CD4-positive, alpha-beta memory T cell (primary cell): ENCODE measurements around the gene TSG101. TPM values are rescaled to one million over a fixed set of nuclear protein-coding genes. Genes with fewer than 3 reads are reported as not detected.

Experiments
- CTCF ChIA-PET: fragments of 350-600 bp; sonication (Branson Sonifier 250); formaldehyde crosslinking; loops from one replicate; lab custom pipeline; 2021; ENCODE audit warnings: inconsistent platforms; ENCODE audit not compliant: partially characterized antibody; lab: Charles Lee
- POLR2A ChIA-PET: fragments of 350-600 bp; sonication (Branson Sonifier 250); formaldehyde crosslinking; loops from one replicate; lab custom pipeline; 2021; ENCODE audit not compliant: partially characterized antibody; lab: Charles Lee
- DNase-seq, 5 donors: peaks; one replicate each; pipeline versions ENCODE4 v3.0.0 to v3.0.0-alpha.2; 2020 to 2022; ENCODE audit warnings: mixed read lengths in 1 of 5
- H3K27ac ChIP-seq: one replicate; pipeline ENCODE4 v1.7.0; 2013; ENCODE audit warnings: low read depth, low read length
- H3K27me3 ChIP-seq: 2 replicates; pipeline ENCODE4 v1.7.0; 2013; ENCODE audit warnings: mild to moderate bottlenecking, low read length, moderate library complexity; ENCODE audit not compliant: insufficient read depth
- H3K36me3 ChIP-seq: 2 replicates; pipeline ENCODE4 v1.7.0; 2013; ENCODE audit warnings: mild to moderate bottlenecking, low read length, moderate library complexity; ENCODE audit not compliant: insufficient read depth
- H3K4me1 ChIP-seq: 2 replicates; pipeline ENCODE4 v1.7.0; 2013; ENCODE audit warnings: mild to moderate bottlenecking, low read length, moderate library complexity; ENCODE audit not compliant: insufficient read depth
- H3K4me3 ChIP-seq, 2 donors: one replicate each; pipeline ENCODE4 v1.7.0; 2013; ENCODE audit warnings: low read length in 2 of 2, mild to moderate bottlenecking in 1 of 2
- H3K9me3 ChIP-seq, 2 donors: one replicate each; pipeline ENCODE4 v1.7.0; 2013; ENCODE audit warnings: low read length in 2 of 2, control low read depth in 1 of 2; ENCODE audit not compliant: control insufficient read depth in 1 of 2
- H3K27ac Mint-ChIP-seq, 7 donors: one replicate each; pipeline ENCODE4 v1.8.0; 2020 to 2021; ENCODE audit warnings: mixed read lengths in 7 of 7, mild to moderate bottlenecking in 6 of 7, inconsistent platforms in 3 of 7, moderate library complexity in 3 of 7
- H3K27me3 Mint-ChIP-seq, 2 donors: one replicate each; pipeline ENCODE4 v1.8.0; 2020 to 2021; ENCODE audit warnings: mixed read lengths in 2 of 2
- H3K36me3 Mint-ChIP-seq, 2 donors: one replicate each; pipeline ENCODE4 v1.8.0; 2020 to 2021; ENCODE audit warnings: mixed read lengths in 2 of 2, inconsistent platforms in 1 of 2, mild to moderate bottlenecking in 1 of 2
- H3K4me1 Mint-ChIP-seq, 4 donors: one replicate each; pipeline ENCODE4 v1.8.0; 2020 to 2021; ENCODE audit warnings: mixed read lengths in 4 of 4, mild to moderate bottlenecking in 1 of 4
- H3K4me3 Mint-ChIP-seq, 8 donors: one replicate each; pipeline ENCODE4 v1.8.0; 2020 to 2021; ENCODE audit warnings: mixed read lengths in 8 of 8, mild to moderate bottlenecking in 7 of 8, moderate library complexity in 6 of 8, inconsistent platforms in 3 of 8
- H3K9me3 Mint-ChIP-seq, 8 donors: one replicate each; pipeline ENCODE4 v1.8.0; 2020 to 2021; ENCODE audit warnings: mixed read lengths in 8 of 8, mild to moderate bottlenecking in 5 of 8, inconsistent platforms in 3 of 8, moderate library complexity in 1 of 8
- intact Hi-C: fragments of 100-400 bp; cut with micrococcal nuclease; formaldehyde crosslinking; loops from one replicate; pipeline ENCODE4 v1.15.1; 2023
- polyA plus RNA-seq, 2 donors: library from polyadenylated mRNA; unstranded; fragments of 300-500 nt; fragmentation: Illumina TruSeq; gene quantifications; one replicate each; pipeline ENCODE4 v1.2.3, GENCODE V29; 2021
- total RNA-seq, 2 experiments: library from RNA; stranded (reverse); gene quantifications; one replicate each; pipeline ENCODE4 v1.2.3, GENCODE V29; 2021

The TSG101 gene
- total and polyA plus RNA-seq, 4 experiments from 2014 or later = 40.0 to 64.2 (median 50.3) TPM

DNA sequence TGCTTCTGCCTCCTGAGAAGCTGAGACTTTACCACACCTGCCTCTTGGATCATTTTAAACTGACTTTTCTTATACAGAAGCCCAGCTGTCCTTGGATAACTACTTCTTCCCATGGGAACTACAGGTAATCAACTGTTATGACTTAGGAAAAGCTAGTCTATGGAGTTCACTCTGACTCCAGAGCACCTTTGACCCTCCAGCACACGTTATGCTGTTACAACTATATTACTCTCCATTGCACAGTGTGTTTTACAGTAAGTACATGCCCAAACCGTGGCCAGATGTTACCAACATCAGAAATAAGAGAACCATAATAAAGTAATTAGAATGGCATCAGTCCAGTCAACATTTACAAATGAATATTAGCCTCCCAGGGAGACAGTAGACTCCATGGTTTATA lies 21.3 kb upstream of the TSG101 start:
- no peaks in the 10 kb centered on the region for H3K9me3 Mint-ChIP-seq
- H3K4me1 Mint-ChIP-seq = no peaks in the 10 kb centered on the region
- Histone ChIP-seq H3K9me3 (no peaks in the 10 kb centered on the region), H3K27ac (no peak overlapping the region), H3K4me1 (no peaks in the 10 kb centered on the region), H3K27me3 (no peaks in the 10 kb centered on the region), H3K4me3 (no peak overlapping the region), H3K36me3 (no peaks in the 10 kb centered on the region)
- DNase-seq = no peak
- H3K36me3 Mint-ChIP-seq = peaks cover 18 to 30% of the 10 kb centered on the region in 2 donors
- no peak overlapping the region for H3K27ac Mint-ChIP-seq
- intact Hi-C loops = no loop called here
- H3K27me3 Mint-ChIP-seq = no peaks in the 10 kb centered on the region
- POLR2A ChIA-PET = no interaction called here
- CTCF ChIA-PET = interaction anchor here (1.4 kb wide), 1 partner anchor 183 kb away, joined by 4 read pairs; no protein-coding TSS in a partner anchor
- H3K4me3 Mint-ChIP-seq = no peak overlapping the region

DNA sequence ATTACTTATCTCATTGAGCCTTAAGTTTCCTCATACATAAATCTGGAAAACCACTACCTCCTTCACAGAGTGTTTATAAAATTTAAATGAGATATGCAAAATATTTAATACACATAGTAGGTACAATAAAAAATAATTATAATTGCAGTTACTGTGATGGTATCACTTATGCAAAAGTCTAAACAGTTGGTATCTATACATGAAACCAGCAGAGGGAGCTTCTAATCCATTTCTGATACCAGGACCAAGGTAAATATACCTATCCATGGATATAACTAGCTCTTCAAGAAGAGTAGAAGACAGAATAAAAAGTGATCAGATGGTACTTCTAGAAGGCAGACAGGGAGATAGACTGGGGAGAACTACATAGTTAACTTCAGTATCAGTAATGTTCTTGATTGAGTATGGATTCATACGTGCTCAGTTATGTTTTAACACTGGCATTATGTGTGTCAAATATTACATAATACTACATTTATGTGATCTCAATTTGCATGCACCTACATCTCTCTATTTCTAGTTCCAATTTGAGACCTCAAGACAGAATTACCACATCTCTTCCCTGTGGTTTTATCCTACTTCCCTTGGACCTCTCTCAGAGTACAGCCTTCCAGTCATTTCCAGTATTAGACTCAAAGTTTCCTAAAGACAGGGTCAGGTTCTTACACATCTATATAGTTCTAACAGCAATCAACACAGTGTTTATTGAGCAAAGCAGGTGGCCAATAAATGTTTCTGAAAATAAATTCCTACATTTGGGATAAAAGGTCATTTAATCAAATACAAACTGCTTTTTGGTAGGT lies 13.7 kb upstream of the TSG101 start:
- H3K27me3 Mint-ChIP-seq = no peaks in the 10 kb centered on the region
- peaks cover 0 to 7% (median 0%) of the 10 kb centered on the region in 4 donors for H3K4me1 Mint-ChIP-seq
- Histone ChIP-seq H3K27me3 (no peaks in the 10 kb centered on the region), H3K27ac (no peak overlapping the region), H3K9me3 (no peaks in the 10 kb centered on the region), H3K4me1 (no peaks in the 10 kb centered on the region), H3K4me3 (no peak overlapping the region), H3K36me3 (no peaks in the 10 kb centered on the region)
- H3K4me3 Mint-ChIP-seq = no peak overlapping the region
- peaks cover 8 to 10% of the 10 kb centered on the region in 2 donors for H3K36me3 Mint-ChIP-seq
- DNase-seq = peak in 4 of 5 donors; percentile 46 to 58 (median 54)
- CTCF ChIA-PET = interaction anchor here (0.6 to 8.6 kb wide), 35 partner anchors 10 to 296 kb away, joined by 3 to 138 read pairs (median 4); partner anchors contain the start of genes SPTY2D1 and TSG101
- H3K9me3 Mint-ChIP-seq = no peaks in the 10 kb centered on the region
- intact Hi-C loops = loop anchor here (1.0 to 5.0 kb wide), 6 partner anchors 47 to 262 kb away; partner anchors contain the start of genes SPTY2D1 and UEVLD
- H3K27ac Mint-ChIP-seq = peak overlapping the region in 5 of 7 donors; percentile 25 to 81 (median 33)
- POLR2A ChIA-PET = interaction anchor here (1.0 to 1.6 kb wide), 5 partner anchors 14 to 187 kb away, joined by 3 to 11 read pairs (median 6); partner anchors contain the start of gene TSG101

- peaks cover 3 to 8% of the 10 kb centered on the region in 2 donors for H3K36me3 Mint-ChIP-seq
- no peaks in the 10 kb centered on the region for H3K27me3 Mint-ChIP-seq
- H3K9me3 ChIP-seq = no peaks in the 10 kb centered on the region
- no peak overlapping the region for H3K27ac Mint-ChIP-seq
- no peaks in the 10 kb centered on the region for H3K27me3 ChIP-seq
- CTCF ChIA-PET = interaction anchor here (0.9 to 8.6 kb wide), 3 partner anchors 12 to 228 kb away, joined by 3 to 138 read pairs (median 4); no protein-coding TSS in a partner anchor
- H3K36me3 ChIP-seq = no peaks in the 10 kb centered on the region
- H3K4me3 ChIP-seq = no peak overlapping the region
- DNase-seq = no peak
- POLR2A ChIA-PET = interaction anchor here (1.9 kb wide), 1 partner anchor 9 kb away, joined by 9 read pairs; the partner anchor contains the start of gene TSG101
- H3K27ac ChIP-seq = no peak overlapping the region
- no peaks in the 10 kb centered on the region for H3K9me3 Mint-ChIP-seq
- peaks cover 0 to 7% (median 0%) of the 10 kb centered on the region in 4 donors for H3K4me1 Mint-ChIP-seq
- intact Hi-C loops = no loop called here
- H3K4me1 ChIP-seq = no peaks in the 10 kb centered on the region
- no peak overlapping the region for H3K4me3 Mint-ChIP-seq
These were observed 9.5 kb upstream of the TSG101 start for GRCh38 chr11:18536209-18536608.

DNA sequence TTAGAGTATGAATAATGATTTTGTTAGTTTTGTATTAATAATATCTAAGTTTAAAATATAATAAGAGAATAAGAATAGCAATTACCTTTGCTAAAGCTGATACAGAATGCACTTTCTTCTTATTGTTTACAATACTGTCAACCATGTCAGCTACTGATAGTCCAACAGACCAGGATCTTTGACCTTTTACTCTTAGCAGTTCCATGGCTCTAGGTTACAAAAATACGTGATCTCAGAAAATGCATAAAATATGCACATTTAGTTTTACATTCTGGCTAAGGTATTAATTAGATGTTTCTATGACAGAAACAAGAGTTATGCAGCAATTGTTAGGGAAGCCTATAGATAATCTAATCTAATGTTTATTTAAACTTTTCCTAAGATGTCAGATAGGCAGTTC lies 7.5 kb upstream of the TSG101 start:
- no peaks in the 10 kb centered on the region for H3K27me3 Mint-ChIP-seq
- CTCF ChIA-PET = interaction anchor here (3.2 to 8.6 kb wide), 2 partner anchors 188 to 197 kb away, joined by 8 to 138 read pairs; no protein-coding TSS in a partner anchor
- intact Hi-C loops = no loop called here

DNA sequence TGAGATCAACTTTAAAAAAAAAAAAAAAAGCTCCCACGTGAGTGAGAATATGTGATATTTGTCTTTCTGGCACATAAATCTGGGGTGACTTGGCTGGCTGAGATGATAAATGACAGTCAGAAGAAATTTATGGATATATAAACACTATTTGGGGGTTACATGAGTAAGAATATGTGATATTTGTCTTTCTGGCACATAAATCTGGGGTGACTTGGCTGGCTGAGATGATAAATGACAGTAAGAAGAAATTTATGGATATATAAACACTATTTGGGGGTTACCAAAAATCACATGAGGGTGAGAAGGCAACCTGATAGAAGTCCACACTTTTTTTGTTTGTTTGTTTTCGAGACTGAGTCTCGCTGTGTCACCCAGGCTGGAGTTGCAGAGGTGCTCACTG lies 6.6 kb upstream of the TSG101 start:
- no peaks in the 10 kb centered on the region for H3K27me3 ChIP-seq
- DNase-seq = no peak
- Mint-ChIP-seq H3K9me3 (no peaks in the 10 kb centered on the region), H3K27me3 (no peaks in the 10 kb centered on the region), H3K4me1 (peaks cover 0 to 5% (median 0%) of the 10 kb centered on the region in 4 donors), H3K36me3 (peaks cover 3 to 8% of the 10 kb centered on the region in 2 donors), H3K27ac (peak overlapping the region in 3 of 7 donors; percentile 19 to 53 (median 29)), H3K4me3 (no peak overlapping the region)
- intact Hi-C loops = no loop called here
- H3K36me3 ChIP-seq = no peaks in the 10 kb centered on the region
- no peak overlapping the region for H3K27ac ChIP-seq
- no peaks in the 10 kb centered on the region for H3K9me3 ChIP-seq
- ChIA-PET CTCF (interaction anchor here (1.6 to 3.2 kb wide), 2 partner anchors 8 to 189 kb away, joined by 4 to 8 read pairs; no protein-coding TSS in a partner anchor), POLR2A (no interaction called here)
- no peaks in the 10 kb centered on the region for H3K4me1 ChIP-seq
- H3K4me3 ChIP-seq = no peak overlapping the region

More for the DNA sequence above, 7.5 kb upstream of the TSG101 start:
- Mint-ChIP-seq H3K4me1 (no peaks in the 10 kb centered on the region), H3K36me3 (peaks cover 3 to 8% of the 10 kb centered on the region in 2 donors), H3K4me3 (no peak overlapping the region), H3K9me3 (no peaks in the 10 kb centered on the region), H3K27ac (no peak overlapping the region)
- Histone ChIP-seq H3K9me3 (no peaks in the 10 kb centered on the region), H3K36me3 (no peaks in the 10 kb centered on the region), H3K4me3 (no peak overlapping the region), H3K27ac (no peak overlapping the region), H3K4me1 (no peaks in the 10 kb centered on the region), H3K27me3 (no peaks in the 10 kb centered on the region)
- POLR2A ChIA-PET = no interaction called here
- no peak for DNase-seq

GRCh38 chr11:18527512-18527911 lies 770 bp upstream of the TSG101 start:
- intact Hi-C loops = loop anchor here (1.0 to 5.0 kb wide), 4 partner anchors 107 to 515 kb away; partner anchors contain the start of genes SERGEF and SPTY2D1
- Histone ChIP-seq H3K4me3 (peak overlapping the region; percentile 70 to 72), H3K27me3 (no peaks in the 10 kb centered on the region), H3K9me3 (no peaks in the 10 kb centered on the region), H3K27ac (peak overlapping the region; percentile 99), H3K4me1 (peaks cover 35% of the 10 kb centered on the region), H3K36me3 (no peaks in the 10 kb centered on the region)
- H3K36me3 Mint-ChIP-seq = peaks cover 8 to 34% of the 10 kb centered on the region in 2 donors
- POLR2A ChIA-PET = interaction anchor here (0.6 to 3.1 kb wide), 25 partner anchors 8 to 514 kb away, joined by 3 to 55 read pairs (median 9); partner anchors contain the start of genes GTF2H1, HPS5, LDHA and SAAL1
- H3K9me3 Mint-ChIP-seq = peaks cover 0 to 2% (median 0%) of the 10 kb centered on the region in 8 donors
- peak overlapping the region; percentile 99 to 100 (median 100) for H3K4me3 Mint-ChIP-seq
- no peaks in the 10 kb centered on the region for H3K27me3 Mint-ChIP-seq
- peak in 1 of 5 donors; percentile 40 for DNase-seq
- CTCF ChIA-PET = interaction anchor here (0.6 to 2.6 kb wide), 13 partner anchors 12 to 283 kb away, joined by 3 to 13 read pairs (median 4); partner anchors contain the start of gene LDHA
- peaks cover 24 to 49% (median 34%) of the 10 kb centered on the region in 4 donors for H3K4me1 Mint-ChIP-seq
- H3K27ac Mint-ChIP-seq = peak overlapping the region; percentile 100
